Sigmoid colon (tissue), 4 donors: ENCODE data around the gene SRGAP2B.
"Not testable (repeated sequence)": the region's sequence is repeated elsewhere in the genome, so short reads cannot be mapped to it uniquely, and the experiment has no call there.

Experiments
- CTCF ChIP-seq, 4 experiments: fragments of 450-650 bp in 3 of 4; fragments of 200-600 bp in 1 of 4; IDR thresholded peaks; one replicate each; pipeline ENCODE4 v1.5.1; 2016 to 2019; ENCODE audit warnings: antibody characterized with exemption in 4 of 4, mild to moderate bottlenecking in 3 of 4, moderate library complexity in 2 of 4
- POLR2AphosphoS5 ChIP-seq, 4 donors: sonication (generic); formaldehyde crosslinking; IDR thresholded peaks; one replicate each; pipeline ENCODE4 v1.6.1; 2017; ENCODE audit warnings: antibody characterized with exemption in 4 of 4

DNA sequence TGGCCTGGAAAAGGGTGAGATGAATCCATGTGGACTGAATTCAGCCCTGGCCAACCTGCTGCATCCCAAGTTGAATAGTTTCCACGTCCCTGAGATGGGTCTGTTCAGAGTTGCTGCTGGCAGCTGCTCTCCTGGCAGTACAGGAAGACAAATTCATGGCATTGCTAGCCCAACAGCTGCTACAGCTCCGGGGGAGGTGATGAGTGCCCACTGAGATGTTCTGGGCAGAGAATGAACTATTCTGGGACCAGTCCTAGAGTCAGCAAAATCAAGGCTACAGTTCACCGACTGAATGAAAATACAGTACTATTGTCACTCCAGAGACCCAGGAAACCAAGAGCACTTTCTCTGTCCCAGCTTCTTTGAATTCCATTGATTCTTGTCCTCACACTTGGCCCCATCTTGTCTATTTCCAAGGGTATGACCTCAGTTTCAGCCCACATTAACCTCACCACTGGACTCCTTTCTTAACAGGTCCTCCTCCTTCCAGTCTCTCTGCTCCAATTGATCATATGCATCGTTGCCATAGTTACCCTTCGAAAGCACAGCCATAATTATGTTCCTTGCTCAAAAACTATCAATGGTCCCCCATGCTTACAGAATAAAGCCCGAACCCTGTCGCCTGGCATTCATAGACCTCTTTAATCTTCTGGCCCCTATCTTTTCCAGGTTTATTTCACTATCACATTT is 108.8 kb downstream of the SRGAP2B start:
- TF ChIP-seq CTCF, POLR2AphosphoS5 (IDR thresholded peaks at IDR 0.05): not testable (repeated sequence)
